Renal pelvis (tissue), 4 donors: Measurements from ENCODE around the gene ACADVL. TPM values are rescaled to one million over a fixed set of nuclear protein-coding genes. Genes with fewer than 3 reads are reported as not detected.

ENCODE experiments used
- DNase-seq: peaks from one replicate; pipeline ENCODE4 v3.0.0-alpha.2; 2013
- polyA plus RNA-seq, 3 donors: library from polyadenylated mRNA; unstranded; fragments of 120-200 nt; gene quantifications; one replicate each; pipeline ENCODE4 v1.2.1, GENCODE V29; 2013; ENCODE audit not compliant: insufficient read length in 3 of 3

The ACADVL gene
- polyA plus RNA-seq, 3 donors = 488 to 565 (median 530) TPM

- no peak for DNase-seq
Measured at GRCh38 chr17:7261379-7262191, 41.8 kb downstream of the ACADVL start.

GRCh38 chr17:7262192-7262934 is 42.6 kb downstream of the ACADVL start, which contains the start of gene CLDN7:
Gene CLDN7 (minus strand): TSS chr17:7262478. CDS start chr17:7262043, 435 bp downstream.
- DNase-seq = peak; percentile 74

GRCh38 chr17:7262935-7263800 is 43.4 kb downstream of the ACADVL start:
- peak; percentile 48 for DNase-seq

- no peak for DNase-seq
Measured at GRCh38 chr17:7263801-7264078, 44.0 kb downstream of the ACADVL start.

GRCh38 chr17:7266784-7267183 is 47.0 kb downstream of the ACADVL start:
- DNase-seq = no peak

Other genes with a start within 250 kb of the ACADVL start
- 1 to 10 TPM; 1.6 to 3.7 (median 2.8) TPM for gene ALOX12, start 223.9 kb upstream of the ACADVL start, polyA plus RNA-seq
- 100 to 1,000 TPM; 181 to 197 (median 187) TPM for gene RNASEK, start 207.3 kb upstream of the ACADVL start, polyA plus RNA-seq
- 10 to 100 TPM; 24.7 to 30.0 (median 25.5) TPM for gene BCL6B, start 196.9 kb upstream of the ACADVL start, polyA plus RNA-seq
- gene SLC16A13, start 183.9 kb upstream of the ACADVL start, polyA plus RNA-seq = 1 to 10 TPM; 4.5 to 5.1 (median 4.8) TPM
- under 1 TPM; 0.51 to 0.75 (median 0.67) TPM for gene SLC16A11, start 175.8 kb upstream of the ACADVL start, polyA plus RNA-seq
- 1 to 10 TPM in 2 of 3 donors, under 1 TPM in 1; 0.86 to 1.3 (median 1.1) TPM for gene CLEC10A, start 139.7 kb upstream of the ACADVL start, polyA plus RNA-seq
- gene ASGR2, start 105.1 kb upstream of the ACADVL start, polyA plus RNA-seq = 1 to 10 TPM in 2 of 3 donors, under 1 TPM in 1; 0.92 to 2.5 (median 1.3) TPM
- 10 to 100 TPM in 1 of 3 donors, 1 to 10 TPM in 2; 8.1 to 10.6 (median 8.6) TPM for gene ASGR1, start 40.6 kb upstream of the ACADVL start, polyA plus RNA-seq
- 10 to 100 TPM; 32.1 to 39.7 (median 35.3) TPM for gene DLG4, start 102 bp upstream of the ACADVL start, polyA plus RNA-seq
- 10 to 100 TPM; 62.4 to 66.1 (median 64.6) TPM for gene DVL2, start 14.6 kb downstream of the ACADVL start, polyA plus RNA-seq
- gene PHF23, start 19.5 kb downstream of the ACADVL start, polyA plus RNA-seq = 10 to 100 TPM; 59.0 to 72.3 (median 64.3) TPM
- gene GABARAP, start 22.5 kb downstream of the ACADVL start, polyA plus RNA-seq = 100 to 1,000 TPM; 456 to 505 (median 482) TPM
- 100 to 1,000 TPM; 145 to 149 (median 146) TPM for gene CTDNEP1, start 31.8 kb downstream of the ACADVL start, polyA plus RNA-seq
- gene ELP5, start 32.3 kb downstream of the ACADVL start, polyA plus RNA-seq = 10 to 100 TPM; 53.8 to 63.4 (median 57.1) TPM
- gene CLDN7, start 42.5 kb downstream of the ACADVL start, polyA plus RNA-seq = 10 to 100 TPM; 45.0 to 67.5 (median 58.4) TPM
- 1 to 10 TPM; 1.8 to 3.7 (median 2.5) TPM for gene SLC2A4, start 61.8 kb downstream of the ACADVL start, polyA plus RNA-seq
- gene YBX2, start 74.7 kb downstream of the ACADVL start, polyA plus RNA-seq = 1 to 10 TPM; 4.0 to 4.7 (median 4.2) TPM
- gene EIF5A, start 87.7 kb downstream of the ACADVL start, polyA plus RNA-seq = 100 to 1,000 TPM; 289 to 360 (median 348) TPM
- gene GPS2, start 95.4 kb downstream of the ACADVL start, polyA plus RNA-seq = 100 to 1,000 TPM in 1 of 3 donors, 10 to 100 TPM in 2; 96.6 to 102 (median 97.8) TPM
- gene NEURL4, start 109.4 kb downstream of the ACADVL start, polyA plus RNA-seq = 10 to 100 TPM; 32.4 to 37.7 (median 35.8) TPM
- gene ACAP1, start 116.6 kb downstream of the ACADVL start, polyA plus RNA-seq = 10 to 100 TPM in 1 of 3 donors, 1 to 10 TPM in 2; 7.0 to 10.2 (median 9.8) TPM
- 10 to 100 TPM; 11.8 to 14.5 (median 13.1) TPM for gene KCTD11, start 132.2 kb downstream of the ACADVL start, polyA plus RNA-seq
- not detected for gene TMEM95, start 135.2 kb downstream of the ACADVL start, polyA plus RNA-seq
- gene TNK1, start 161.2 kb downstream of the ACADVL start, polyA plus RNA-seq = 1 to 10 TPM; 5.7 to 7.9 (median 6.1) TPM
- 10 to 100 TPM; 37.4 to 45.5 (median 41.1) TPM for gene PLSCR3, start 174.6 kb downstream of the ACADVL start, polyA plus RNA-seq
- gene TMEM256, start 184.2 kb downstream of the ACADVL start, polyA plus RNA-seq = 100 to 1,000 TPM in 1 of 3 donors, 10 to 100 TPM in 2; 83.2 to 104 (median 93.7) TPM
- 10 to 100 TPM; 27.6 to 31.3 (median 29.4) TPM for gene NLGN2, start 187.9 kb downstream of the ACADVL start, polyA plus RNA-seq
- gene SPEM1, start 200.4 kb downstream of the ACADVL start, polyA plus RNA-seq = not detected
- not detected for gene SPEM2, start 205.7 kb downstream of the ACADVL start, polyA plus RNA-seq
- not detected for gene SPEM3, start 208.9 kb downstream of the ACADVL start, polyA plus RNA-seq
- 1 to 10 TPM; 4.4 to 5.5 (median 5.1) TPM for gene TMEM102, start 215.5 kb downstream of the ACADVL start, polyA plus RNA-seq
- gene FGF11, start 219.6 kb downstream of the ACADVL start, polyA plus RNA-seq = 1 to 10 TPM; 5.9 to 6.7 (median 6.0) TPM
- gene CHRNB1, start 225.1 kb downstream of the ACADVL start, polyA plus RNA-seq = 10 to 100 TPM in 2 of 3 donors, 1 to 10 TPM in 1; 9.0 to 12.1 (median 10.7) TPM